GM19467 (cell line): ENCODE measurements around the gene OSBPL2.

Source experiments
- ATAC-seq: cut with Tn5 transposase; IDR thresholded peaks from one replicate; pipeline ENCODE4 v1.9.1; 2021; ENCODE audit warnings: mild to moderate bottlenecking, moderate library complexity; ENCODE audit not compliant: unreplicated experiment

The OSBPL2 gene

DNA sequence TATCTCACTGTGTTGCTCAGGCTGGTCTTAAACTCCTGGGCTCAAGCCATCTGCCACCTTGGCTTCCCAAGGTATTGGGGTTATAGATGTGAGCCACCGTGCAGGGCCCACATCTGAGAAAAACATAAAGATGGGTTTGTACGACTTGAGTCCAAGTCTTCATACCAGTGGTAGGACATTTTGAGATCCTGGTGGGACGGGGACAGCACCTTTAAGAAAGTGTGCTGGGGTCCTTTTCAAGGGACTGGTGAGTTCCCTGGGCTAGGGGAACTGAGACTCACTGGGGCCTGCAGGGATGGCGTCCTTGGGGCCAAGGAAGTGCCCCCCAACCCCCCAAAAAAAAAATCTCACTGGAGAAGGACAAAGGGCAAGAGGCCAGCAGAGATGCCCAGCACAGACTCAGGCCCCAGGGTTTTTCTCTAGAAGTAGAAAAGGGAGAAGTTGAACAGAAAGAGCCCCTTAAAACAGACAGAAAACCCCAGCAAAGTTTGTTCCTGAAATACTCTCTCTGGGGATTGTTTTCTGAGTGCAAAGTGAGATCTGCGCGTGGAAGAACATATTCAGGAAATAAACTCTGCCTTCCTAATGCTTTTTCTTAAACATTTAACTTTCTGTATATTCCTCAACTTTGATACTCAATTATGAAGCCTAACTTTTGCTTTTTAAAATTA lies 10.7 kb downstream of the OSBPL2 start:
- no peak for ATAC-seq

DNA sequence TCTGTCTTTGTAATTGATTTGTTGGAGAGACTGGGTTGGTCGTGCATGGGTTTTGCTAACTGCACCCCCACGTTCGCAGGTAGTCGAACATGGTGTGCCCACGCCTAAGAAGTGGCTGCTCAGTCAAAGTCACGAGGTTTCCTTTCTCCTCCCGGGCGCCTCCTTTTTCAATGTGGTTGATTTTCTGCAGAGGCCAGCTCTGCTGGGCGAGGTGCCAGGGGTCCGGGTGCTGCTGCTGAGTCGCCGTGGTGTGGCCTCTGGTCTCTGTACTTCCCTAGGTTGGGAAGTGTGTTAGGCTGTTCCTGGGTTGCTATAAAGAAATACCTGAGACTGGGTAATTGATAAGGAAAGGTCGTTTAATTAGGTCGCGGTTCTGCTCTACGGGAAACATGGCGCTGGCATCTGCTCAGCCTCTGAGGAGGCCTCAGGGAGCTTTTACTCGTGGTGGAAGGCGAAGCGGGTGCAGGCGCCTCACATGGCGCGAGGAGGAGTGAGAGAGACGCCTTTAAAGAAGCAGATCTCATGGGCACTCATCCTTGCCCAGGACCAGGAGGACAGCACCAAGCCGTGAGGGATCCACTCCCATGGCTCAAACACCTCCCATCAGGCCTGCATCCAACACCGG lies 14.1 kb downstream of the OSBPL2 start:
- ATAC-seq = no peak

DNA sequence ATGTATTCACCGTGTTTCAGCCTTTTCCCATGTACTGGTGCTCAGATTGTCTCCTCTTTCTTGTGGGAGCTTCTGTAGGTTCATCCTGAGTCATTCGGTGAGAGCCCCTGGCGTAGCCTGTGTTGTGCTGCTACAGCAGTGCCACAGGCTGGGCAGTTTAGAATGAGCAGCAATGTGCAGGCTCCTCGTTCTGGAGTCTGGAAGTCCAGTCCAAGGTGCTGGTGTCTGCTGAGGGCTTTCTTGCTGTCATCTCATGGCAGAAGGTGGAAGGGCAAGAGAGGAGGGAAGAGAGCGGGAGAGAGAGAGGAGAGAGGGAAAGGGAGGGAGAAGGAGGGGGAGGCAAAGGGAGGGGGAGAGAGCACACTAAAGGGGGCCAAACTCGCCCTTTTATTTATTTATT lies 15.1 kb downstream of the OSBPL2 start:
- no peak for ATAC-seq

DNA sequence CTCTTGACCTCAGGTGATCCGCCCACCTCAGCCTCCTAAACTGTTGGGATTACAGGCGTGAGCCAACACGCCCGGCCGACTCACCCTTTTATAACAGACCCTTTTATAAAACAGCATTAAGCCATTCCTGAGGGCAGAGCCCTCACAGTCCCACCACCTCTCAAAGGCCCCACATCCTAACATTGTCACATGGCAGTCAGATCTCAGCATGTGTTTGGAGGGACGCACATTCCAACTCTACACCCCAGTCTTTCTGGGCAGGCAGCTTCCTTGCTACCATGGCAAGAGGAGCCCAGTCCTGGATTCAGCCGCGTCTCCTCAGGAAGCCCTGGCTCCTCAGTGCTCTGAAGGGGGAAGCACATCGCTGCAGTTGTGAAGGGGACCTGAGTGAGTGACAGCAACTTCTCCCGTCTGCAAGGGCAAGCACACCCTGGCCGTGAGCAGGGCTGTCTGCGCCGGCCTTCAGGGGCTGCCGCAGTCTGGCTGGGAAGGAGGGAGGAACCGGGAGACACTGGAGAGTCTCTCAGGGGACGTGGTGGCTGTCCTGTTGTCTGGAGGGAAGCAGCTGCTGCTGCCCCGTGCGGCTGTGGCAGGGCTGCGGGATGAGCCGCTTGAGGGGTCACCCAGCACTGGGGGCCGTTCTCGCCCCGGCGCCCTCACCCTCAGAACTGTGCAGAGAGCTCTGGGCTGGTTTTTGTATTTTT lies 15.9 kb downstream of the OSBPL2 start:
- ATAC-seq = no peak

GRCh38 chr20:62255976-62256375 lies 17.7 kb downstream of the OSBPL2 start:
- no peak for ATAC-seq

DNA sequence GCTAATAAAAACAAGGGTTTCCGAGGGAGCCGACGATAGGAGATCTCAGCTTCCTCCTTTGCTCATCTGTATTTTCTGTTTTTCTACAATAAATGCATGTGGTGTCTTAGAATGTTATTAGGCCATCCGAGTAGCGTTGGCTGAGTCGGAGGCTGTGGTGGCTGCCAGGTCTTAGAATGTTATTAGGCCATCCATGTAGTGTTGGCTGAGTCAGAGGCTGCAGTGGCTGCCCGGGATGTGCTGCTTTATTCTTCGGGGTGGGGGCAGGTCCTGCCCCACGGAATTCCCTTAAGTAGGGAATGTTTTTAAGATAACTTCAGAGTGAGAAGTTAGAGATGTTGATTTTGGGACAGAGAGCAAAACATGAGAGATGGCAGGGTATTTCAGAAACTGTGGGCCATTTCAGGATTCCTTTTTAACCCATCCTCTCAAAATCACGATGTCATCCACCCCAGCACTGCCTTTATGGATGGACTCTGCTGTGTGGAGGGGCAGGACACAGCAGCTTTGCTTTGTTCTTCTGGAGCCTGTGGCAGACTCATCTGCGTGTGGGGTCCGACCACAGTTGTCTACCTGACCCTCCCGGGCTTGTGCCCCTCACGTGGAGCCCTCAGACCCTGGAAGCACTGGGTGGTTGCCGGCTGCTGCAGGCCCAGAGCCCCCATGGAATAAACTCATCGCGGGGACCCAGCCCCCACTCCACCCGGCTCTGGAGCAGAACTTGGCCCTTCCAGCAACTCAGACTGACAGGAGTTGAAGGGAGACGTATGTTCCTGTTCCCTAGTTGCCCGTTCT lies 20.4 kb downstream of the OSBPL2 start:
- ATAC-seq = no peak

DNA sequence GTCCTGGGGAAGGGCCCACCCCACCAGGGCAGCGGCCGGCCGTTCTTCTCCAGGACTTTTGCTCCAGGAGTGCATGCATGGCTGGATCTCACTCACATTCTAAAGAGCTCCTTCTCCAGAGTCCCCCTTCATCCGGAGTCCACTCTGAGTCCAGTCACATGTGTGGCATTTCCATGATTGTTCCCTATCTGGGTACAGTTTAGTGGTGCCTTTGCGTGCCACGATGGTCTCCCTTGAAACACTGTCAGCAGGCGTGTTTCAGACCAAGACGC lies 20.9 kb downstream of the OSBPL2 start:
- ATAC-seq = no peak

DNA sequence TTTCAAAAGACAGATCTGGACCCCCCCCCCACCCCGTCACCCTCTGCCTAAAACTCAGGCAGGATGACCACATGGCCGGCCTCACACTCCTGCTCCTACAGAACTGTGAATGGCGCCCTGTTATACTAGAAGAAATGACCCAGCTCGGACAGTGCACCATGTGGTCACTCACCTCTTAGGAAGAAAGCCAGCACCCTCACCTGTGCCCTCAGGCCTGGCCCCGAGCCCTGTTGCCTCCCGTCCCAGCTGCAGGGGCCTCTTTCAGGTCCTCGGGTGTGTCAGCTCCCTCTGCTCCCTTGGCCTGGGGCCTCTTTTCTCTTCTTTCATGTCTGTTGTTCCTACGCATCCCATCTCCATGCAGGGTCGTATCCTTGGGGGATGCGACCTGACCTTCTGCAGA lies 23.7 kb downstream of the OSBPL2 start:
- no peak for ATAC-seq

GRCh38 chr20:62263396-62263795 lies 25.1 kb downstream of the OSBPL2 start:
- no peak for ATAC-seq

DNA sequence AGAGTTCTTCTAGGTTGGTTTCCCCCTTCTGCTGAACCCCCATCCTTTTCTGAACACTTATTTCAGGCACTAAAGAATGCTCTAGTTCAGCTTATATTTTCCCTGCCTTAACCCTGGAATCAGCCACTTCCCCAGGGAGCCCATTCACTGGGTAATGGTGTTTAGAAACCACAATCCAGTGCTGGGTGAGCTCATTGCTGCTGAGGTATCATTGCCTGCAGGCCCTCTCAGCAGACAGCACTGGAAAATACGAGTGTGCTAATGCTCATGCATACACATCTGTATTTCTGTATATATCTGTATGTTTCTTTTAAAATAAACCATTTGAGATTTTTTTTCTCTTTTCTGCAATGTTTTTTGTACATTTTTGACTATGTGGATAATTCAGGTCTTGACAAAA lies 27.0 kb downstream of the OSBPL2 start:
- no peak for ATAC-seq

DNA sequence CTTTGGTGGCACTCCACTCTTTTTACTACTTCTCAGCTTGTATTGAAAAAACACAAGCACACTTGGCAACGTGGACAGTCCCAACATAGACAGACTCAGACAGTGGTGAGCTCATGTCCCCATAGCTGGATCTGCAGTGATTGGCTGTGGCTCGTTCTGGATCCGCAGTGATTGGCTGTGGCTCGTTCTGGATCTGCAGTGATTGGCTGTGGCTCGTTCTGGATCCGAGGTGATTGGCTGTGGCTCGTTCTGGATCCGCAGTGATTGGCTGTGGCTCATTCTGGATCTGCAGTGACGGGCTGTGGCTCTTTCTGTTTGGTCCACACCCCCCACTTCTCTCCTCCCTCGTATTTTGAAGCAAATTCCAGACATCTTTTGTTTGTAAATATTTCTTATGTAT lies 28.0 kb downstream of the OSBPL2 start:
- ATAC-seq = no peak

GRCh38 chr20:62266851-62267250 lies 28.5 kb downstream of the OSBPL2 start:
- no peak for ATAC-seq

DNA sequence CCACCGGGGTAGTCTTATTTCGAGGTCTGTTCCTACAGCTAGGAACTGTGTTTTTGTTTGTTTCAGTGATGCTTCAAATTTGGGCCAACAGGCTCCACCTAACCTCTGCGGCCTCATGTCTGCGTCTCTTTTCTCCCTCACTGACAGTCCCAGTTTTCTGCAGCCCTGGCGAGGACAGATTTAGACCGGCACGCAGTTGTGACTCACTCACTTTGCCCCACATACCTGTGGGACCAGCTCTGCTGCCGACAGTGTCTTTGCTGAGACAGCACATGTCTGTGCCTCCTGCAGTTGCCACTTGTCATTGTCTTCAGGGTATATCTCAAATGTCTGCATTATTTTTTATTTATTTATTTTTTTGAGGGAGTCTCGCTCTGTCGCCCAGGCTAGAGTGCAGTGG lies 29.2 kb downstream of the OSBPL2 start:
- no peak for ATAC-seq

- no peak for ATAC-seq
Observed at GRCh38 chr20:62268228-62268900, 30.0 kb downstream of the OSBPL2 start.

- no peak for ATAC-seq
Observed at GRCh38 chr20:62269378-62269777, 31.1 kb downstream of the OSBPL2 start.

DNA sequence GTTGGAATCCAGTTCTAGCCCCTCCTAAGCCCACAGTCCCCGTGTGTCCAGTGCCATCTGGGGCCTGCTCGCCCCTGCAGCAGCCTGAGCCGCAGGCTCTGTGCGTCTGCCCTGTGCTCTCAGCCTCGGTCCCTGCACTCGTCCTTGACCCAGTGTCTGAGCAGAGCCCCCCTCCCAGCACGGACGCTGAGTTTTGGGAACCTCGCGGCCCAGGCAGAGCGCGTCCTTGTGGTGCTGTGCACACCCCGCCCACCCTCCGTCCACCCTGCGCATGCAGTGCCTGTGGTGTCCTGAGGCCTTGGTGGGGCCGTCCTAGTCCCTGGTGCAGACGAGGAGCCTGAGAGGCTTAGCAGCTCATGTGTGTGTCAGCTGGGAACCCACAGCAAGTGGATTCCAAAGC lies 31.6 kb downstream of the OSBPL2 start:
- ATAC-seq = no peak

DNA sequence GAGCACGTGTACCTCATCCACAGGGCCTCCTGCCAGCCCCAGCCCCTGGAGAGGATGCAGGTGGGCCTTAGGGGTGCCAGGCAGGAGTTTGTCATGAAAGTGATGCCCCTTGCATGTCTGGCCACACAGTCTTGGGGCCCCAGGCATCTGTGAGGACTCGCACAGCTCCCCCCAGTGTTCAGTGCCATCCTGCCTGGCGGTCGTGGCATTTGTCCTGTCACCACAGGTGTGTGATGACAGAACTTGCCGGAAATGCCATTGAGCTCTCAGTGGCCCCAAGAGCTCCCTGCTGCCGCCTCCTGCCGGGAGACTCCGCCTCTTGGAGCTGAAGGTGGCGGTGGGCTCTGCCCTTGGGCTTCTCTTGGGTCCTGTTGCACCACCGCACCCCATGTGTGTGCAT lies 33.9 kb downstream of the OSBPL2 start:
- no peak for ATAC-seq

DNA sequence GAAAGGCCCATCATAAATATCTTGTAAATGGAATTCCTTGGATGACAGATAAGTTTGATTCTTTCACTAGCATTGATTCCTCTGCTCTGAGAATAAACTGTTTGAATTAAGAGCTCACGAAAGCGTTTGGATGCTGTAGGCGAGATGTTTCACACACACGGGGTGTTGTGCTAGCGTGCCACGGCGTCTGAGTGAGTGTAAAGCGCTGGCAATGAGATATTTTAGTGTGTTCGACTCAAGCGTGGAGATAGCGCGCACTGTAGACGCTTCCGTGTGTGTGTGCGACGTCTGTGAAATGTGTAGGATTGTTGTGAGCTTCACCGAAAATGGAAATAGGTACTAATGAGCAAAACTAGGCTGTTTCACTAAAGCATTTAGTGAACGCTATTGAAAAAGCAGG lies 35.1 kb downstream of the OSBPL2 start:
- no peak for ATAC-seq

GRCh38 chr20:62274332-62274950 lies 36.1 kb downstream of the OSBPL2 start:
- no peak for ATAC-seq

GRCh38 chr20:62275219-62275618 lies 36.9 kb downstream of the OSBPL2 start:
- no peak for ATAC-seq

- ATAC-seq = no peak
Observed at GRCh38 chr20:62276439-62276838, 38.1 kb downstream of the OSBPL2 start.
